HepG2 (cell line): ENCODE data around the gene SMARCB1. TPM values are rescaled to one million over a fixed set of nuclear protein-coding genes. Genes with fewer than 3 reads are reported as not detected.

ENCODE experiments used
- ATF5 ChIP-seq: sonication (generic); formaldehyde crosslinking; IDR thresholded peaks from 2 replicates; pipeline ENCODE4 v1.4.0; 2020; ENCODE audit warnings: mild to moderate bottlenecking, low read depth, missing genetic modification reagents
- GABPA ChIP-seq, 2 experiments: IDR thresholded peaks; 2 replicates each; pipeline ENCODE4 v1.6.1; 2011 to 2016; ENCODE audit warnings: low read depth in 2 of 2, low read length in 1 of 2, missing biosample characterization in 1 of 2, missing genetic modification characterization in 1 of 2
- IKZF1 ChIP-seq: fragments of 450-650 bp; IDR thresholded peaks from 2 replicates; pipeline ENCODE4 v1.7.1; 2016
- MEF2D ChIP-seq: sonication (generic); formaldehyde crosslinking; IDR thresholded peaks from 2 replicates; pipeline ENCODE4 v1.5.1; 2020; ENCODE audit warnings: mild to moderate bottlenecking, missing genetic modification reagents
- MTF1 ChIP-seq: sonication (generic); formaldehyde crosslinking; IDR thresholded peaks from 2 replicates; pipeline ENCODE4 v1.5.0; 2020; ENCODE audit warnings: missing genetic modification reagents
- NR2F1 ChIP-seq, 2 experiments: fragments of 450-650 bp in 1 of 2; formaldehyde crosslinking in 1 of 2; IDR thresholded peaks; 2 replicates each; pipeline versions ENCODE4 v1.5.0 to v1.6.1; 2016 to 2020; ENCODE audit warnings: mild to moderate bottlenecking in 1 of 2, missing compliant biosample characterization in 1 of 2, missing genetic modification reagents in 1 of 2, moderate library complexity in 1 of 2
- PAXIP1 ChIP-seq: sonication (generic); formaldehyde crosslinking; conservative IDR thresholded peaks from 2 replicates; pipeline ENCODE4 v1.4.0; 2020; ENCODE audit warnings: mild to moderate bottlenecking, missing genetic modification reagents, moderate library complexity
- POLR2G ChIP-seq: fragments of 200-400 bp; formaldehyde crosslinking; IDR thresholded peaks from 2 replicates; pipeline ENCODE4 v1.6.1; 2018; ENCODE audit warnings: mild to moderate bottlenecking, low read depth, low read length, moderate library complexity
- SOX5 ChIP-seq: IDR thresholded peaks from 2 replicates; pipeline ENCODE4 v1.6.1; 2016; ENCODE audit warnings: borderline replicate concordance
- ZBTB38 ChIP-seq: sonication (generic); formaldehyde crosslinking; IDR thresholded peaks from 2 replicates; pipeline ENCODE4 v1.5.1; 2020; ENCODE audit warnings: mild to moderate bottlenecking, missing genetic modification reagents
- ZKSCAN5 ChIP-seq: sonication (generic); formaldehyde crosslinking; IDR thresholded peaks from 2 replicates; pipeline ENCODE4 v1.5.1; 2020; ENCODE audit warnings: mild to moderate bottlenecking, missing genetic modification reagents
- ZNF562 ChIP-seq: sonication (generic); formaldehyde crosslinking; IDR thresholded peaks from 2 replicates; pipeline ENCODE4 v1.8.0; 2022; ENCODE audit warnings: missing genetic modification reagents, borderline replicate concordance
- ZNF772 ChIP-seq: sonication (generic); formaldehyde crosslinking; IDR thresholded peaks from 2 replicates; pipeline ENCODE4 v1.5.0; 2020; ENCODE audit warnings: mild to moderate bottlenecking, missing genetic modification reagents
- ZNF782 ChIP-seq: sonication (generic); formaldehyde crosslinking; IDR thresholded peaks from 2 replicates; pipeline ENCODE4 v1.4.0; 2020; ENCODE audit warnings: missing genetic modification reagents, mild to moderate bottlenecking, borderline replicate concordance
- ZSCAN22 ChIP-seq: sonication (generic); formaldehyde crosslinking; IDR thresholded peaks from 2 replicates; pipeline ENCODE4 v1.4.0; 2020; ENCODE audit warnings: mild to moderate bottlenecking, missing genetic modification reagents
- polyA plus RNA-seq, 8 experiments: library from polyadenylated mRNA; depleted of rRNA in 3 of 8; stranded (reverse) in 7 of 8; unstranded in 1 of 8; fragments of >200 nt; fragmentation: Illumina TruSeq in 4 of 8; extraction: Trizol in 4 of 8; gene quantifications; 2 replicates each; pipeline versions ENCODE4 v1.2.1 to v1.2.3, GENCODE V29; 2011 to 2016; ENCODE audit warnings: low read depth in 4 of 8, missing spikeins in 1 of 8, mixed read lengths in 1 of 8; ENCODE audit not compliant: insufficient read depth in 1 of 8
- total RNA-seq, 5 experiments: library from RNA; depleted of rRNA; stranded (reverse); fragments of >200 nt; fragmentation: Illumina TruSeq; extraction: Trizol; gene quantifications; 2 replicates each; pipeline ENCODE4 v1.2.3, GENCODE V29; 2016; ENCODE audit warnings: low read depth in 1 of 5
- TF ChIP-seq, protein P1 (sequence below): sonication (generic); formaldehyde crosslinking; conservative IDR thresholded peaks from 2 replicates; pipeline ENCODE4 v1.8.0; 2022; ENCODE audit warnings: missing genetic modification reagents
- TF ChIP-seq, protein P2 (sequence below): IDR thresholded peaks from 2 replicates; pipeline ENCODE4 v1.6.1; 2016; ENCODE audit warnings: mild to moderate bottlenecking, missing biosample characterization, missing genetic modification reagents
- TF ChIP-seq, protein P3 (sequence below): sonication (generic); formaldehyde crosslinking; IDR thresholded peaks from 2 replicates; pipeline ENCODE4 v1.4.0; 2020; ENCODE audit warnings: missing genetic modification reagents, borderline replicate concordance
- TF ChIP-seq, protein P4 (sequence below): sonication (generic); formaldehyde crosslinking; IDR thresholded peaks from 2 replicates; pipeline ENCODE4 v1.4.0; 2020; ENCODE audit warnings: missing genetic modification reagents, mild to moderate bottlenecking, borderline replicate concordance

SMARCB1 gene
- total and polyA plus RNA-seq, 2 of the 13 experiments (the other 11 are each of a cell fraction or from before 2014, with no cell fraction given) = 74.0 to 166 TPM

GRCh38 chr22:23857606-23858483 is 71.1 kb downstream of the SMARCB1 start, which contains the start of gene SLC2A11 (continued):
- TF ChIP-seq, protein P1, sequence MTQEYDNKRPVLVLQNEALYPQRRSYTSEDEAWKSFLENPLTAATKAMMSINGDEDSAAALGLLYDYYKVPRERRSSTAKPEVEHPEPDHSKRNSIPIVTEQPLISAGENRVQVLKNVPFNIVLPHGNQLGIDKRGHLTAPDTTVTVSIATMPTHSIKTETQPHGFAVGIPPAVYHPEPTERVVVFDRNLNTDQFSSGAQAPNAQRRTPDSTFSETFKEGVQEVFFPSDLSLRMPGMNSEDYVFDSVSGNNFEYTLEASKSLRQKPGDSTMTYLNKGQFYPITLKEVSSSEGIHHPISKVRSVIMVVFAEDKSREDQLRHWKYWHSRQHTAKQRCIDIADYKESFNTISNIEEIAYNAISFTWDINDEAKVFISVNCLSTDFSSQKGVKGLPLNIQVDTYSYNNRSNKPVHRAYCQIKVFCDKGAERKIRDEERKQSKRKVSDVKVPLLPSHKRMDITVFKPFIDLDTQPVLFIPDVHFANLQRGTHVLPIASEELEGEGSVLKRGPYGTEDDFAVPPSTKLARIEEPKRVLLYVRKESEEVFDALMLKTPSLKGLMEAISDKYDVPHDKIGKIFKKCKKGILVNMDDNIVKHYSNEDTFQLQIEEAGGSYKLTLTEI = no peak
- TF ChIP-seq ZBTB38 = 0 out of 2 replicates have a peak, but pooled peaks have one; percentile 16
- TF ChIP-seq GABPA (IDR thresholded peaks at IDR 0.05; ENCODE audit: low read depth, low read length) = no peak
- no peak for TF ChIP-seq GABPA (CRISPR knock-in tag; IDR thresholded peaks at IDR 0.05; ENCODE audit: low read depth)
- TF ChIP-seq NR2F1 (CRISPR knock-in tag; IDR thresholded peaks at IDR 0.05) = no peak
- TF ChIP-seq ZNF772 (CRISPR knock-in tag) = no peak
- TF ChIP-seq IKZF1 = no peak
- TF ChIP-seq ZKSCAN5 (CRISPR knock-in tag) = no peak
- TF ChIP-seq, protein P2, sequence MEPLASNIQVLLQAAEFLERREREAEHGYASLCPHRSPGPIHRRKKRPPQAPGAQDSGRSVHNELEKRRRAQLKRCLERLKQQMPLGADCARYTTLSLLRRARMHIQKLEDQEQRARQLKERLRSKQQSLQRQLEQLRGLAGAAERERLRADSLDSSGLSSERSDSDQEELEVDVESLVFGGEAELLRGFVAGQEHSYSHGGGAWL (CRISPR knock-in tag) = no peak; the same call in 1 of the 2 replicates
- TF ChIP-seq, protein P3, sequence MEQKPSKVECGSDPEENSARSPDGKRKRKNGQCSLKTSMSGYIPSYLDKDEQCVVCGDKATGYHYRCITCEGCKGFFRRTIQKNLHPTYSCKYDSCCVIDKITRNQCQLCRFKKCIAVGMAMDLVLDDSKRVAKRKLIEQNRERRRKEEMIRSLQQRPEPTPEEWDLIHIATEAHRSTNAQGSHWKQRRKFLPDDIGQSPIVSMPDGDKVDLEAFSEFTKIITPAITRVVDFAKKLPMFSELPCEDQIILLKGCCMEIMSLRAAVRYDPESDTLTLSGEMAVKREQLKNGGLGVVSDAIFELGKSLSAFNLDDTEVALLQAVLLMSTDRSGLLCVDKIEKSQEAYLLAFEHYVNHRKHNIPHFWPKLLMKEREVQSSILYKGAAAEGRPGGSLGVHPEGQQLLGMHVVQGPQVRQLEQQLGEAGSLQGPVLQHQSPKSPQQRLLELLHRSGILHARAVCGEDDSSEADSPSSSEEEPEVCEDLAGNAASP (CRISPR knock-in tag) = 0 out of 2 replicates have a peak, but pooled peaks have one; percentile 18
- no peak for TF ChIP-seq ATF5 (CRISPR knock-in tag)
- TF ChIP-seq MEF2D (CRISPR knock-in tag) = 0 out of 2 replicates have a peak, but pooled peaks have one; percentile 51
- TF ChIP-seq, protein P4, sequence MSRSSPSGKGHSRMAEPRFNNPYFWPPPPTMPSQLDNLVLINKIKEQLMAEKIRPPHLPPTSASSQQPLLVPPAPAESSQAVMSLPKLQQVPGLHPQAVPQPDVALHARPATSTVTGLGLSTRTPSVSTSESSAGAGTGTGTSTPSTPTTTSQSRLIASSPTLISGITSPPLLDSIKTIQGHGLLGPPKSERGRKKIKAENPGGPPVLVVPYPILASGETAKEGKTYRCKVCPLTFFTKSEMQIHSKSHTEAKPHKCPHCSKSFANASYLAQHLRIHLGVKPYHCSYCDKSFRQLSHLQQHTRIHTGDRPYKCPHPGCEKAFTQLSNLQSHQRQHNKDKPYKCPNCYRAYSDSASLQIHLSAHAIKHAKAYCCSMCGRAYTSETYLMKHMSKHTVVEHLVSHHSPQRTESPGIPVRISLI (CRISPR knock-in tag) = no peak
- TF ChIP-seq SOX5 (CRISPR knock-in tag) = no peak
- peak; percentile 90 for TF ChIP-seq POLR2G
- TF ChIP-seq MTF1 (CRISPR knock-in tag) = no peak
- no peak for TF ChIP-seq ZNF562 (CRISPR knock-in tag)
- no peak; the same call in 1 of the 2 replicates for TF ChIP-seq PAXIP1 (CRISPR knock-in tag)
- TF ChIP-seq ZSCAN22 (CRISPR knock-in tag) = no peak
- no peak for TF ChIP-seq ZNF782 (CRISPR knock-in tag)
